WERI-Rb-1 (cell line): ENCODE measurements around the gene RGS3.

ENCODE experiments used
- DNase-seq: peaks from one replicate; pipeline ENCODE4 v3.0.0-alpha.2; 2020
- H3K27ac ChIP-seq: fragments of 250-450 bp; sonication (Bioruptor Pico); 2 replicates; pipeline ENCODE4 v1.5.1; 2020; ENCODE audit warnings: mild to moderate bottlenecking, moderate library complexity
- H3K27me3 ChIP-seq: fragments of 250-450 bp; sonication (Bioruptor Pico); 2 replicates; pipeline ENCODE4 v1.5.1; 2021; ENCODE audit warnings: mild to moderate bottlenecking, low read depth, moderate library complexity; ENCODE audit not compliant: insufficient read depth, severe bottlenecking
- H3K36me3 ChIP-seq: fragments of 250-450 bp; sonication (Bioruptor Pico); 2 replicates; pipeline ENCODE4 v1.5.1; 2020; ENCODE audit warnings: mild to moderate bottlenecking, moderate library complexity
- H3K4me3 ChIP-seq: 2 replicates; pipeline ENCODE4 v1.5.1; 2011; ENCODE audit warnings: low read depth, mild to moderate bottlenecking, control low read depth, low read length
- H3K9me3 ChIP-seq: fragments of 250-450 bp; sonication (Bioruptor Pico); 2 replicates; pipeline ENCODE4 v1.5.1; 2021; ENCODE audit warnings: mild to moderate bottlenecking, moderate library complexity; ENCODE audit not compliant: severe bottlenecking
- CTCF ChIP-seq: IDR thresholded peaks from 2 replicates; pipeline ENCODE4 v1.5.1; 2011; ENCODE audit warnings: low read depth, mild to moderate bottlenecking, control low read depth, inconsistent platforms, low read length

Gene RGS3

DNA sequence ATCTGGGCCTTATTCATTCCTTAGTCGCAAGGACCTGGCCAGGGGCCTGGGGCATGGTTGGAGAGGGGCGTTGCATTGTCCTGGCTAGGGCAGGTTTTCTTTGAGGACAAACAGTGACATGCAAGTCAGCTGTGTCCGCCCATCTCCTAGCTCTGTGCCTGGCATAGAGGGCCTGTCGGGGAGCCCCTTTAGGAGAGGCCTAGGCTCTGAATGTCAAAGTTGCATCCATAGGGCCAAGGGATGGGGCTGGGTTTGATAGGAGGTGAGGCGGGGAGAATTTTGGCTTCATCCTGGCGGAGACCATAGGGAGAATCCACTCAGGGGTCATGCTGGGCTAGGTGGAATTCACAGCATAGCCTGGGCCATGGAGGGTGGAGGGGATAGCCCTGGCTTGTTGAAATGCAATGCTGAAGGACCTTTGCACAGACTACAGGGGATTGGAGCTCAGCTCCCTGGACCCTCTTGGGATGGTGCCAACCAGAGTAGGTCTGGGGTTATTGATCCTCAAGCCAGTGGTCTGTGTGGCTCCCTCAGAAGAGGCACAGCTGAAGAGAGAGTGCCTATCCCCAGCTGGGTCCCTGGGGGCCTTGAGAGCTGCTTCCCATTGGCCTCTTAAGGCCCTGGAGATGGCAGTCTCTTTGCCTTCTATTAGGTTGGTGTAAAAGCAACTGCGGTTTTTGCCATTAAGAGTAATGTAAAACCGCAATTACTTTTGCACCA lies 104.0 kb downstream of the RGS3 start:
- Histone ChIP-seq H3K36me3 (no peaks in the 10 kb centered on the region), H3K27ac (no peak overlapping the region), H3K27me3 (no peaks in the 10 kb centered on the region), H3K9me3 (no peaks in the 10 kb centered on the region), H3K4me3 (no peak overlapping the region)
- no peak for DNase-seq
- no peak for TF ChIP-seq CTCF

GRCh38 chr9:113568081-113568435 lies 104.5 kb downstream of the RGS3 start:
- DNase-seq: no peak
- no peak overlapping the region for H3K27ac ChIP-seq
- TF ChIP-seq CTCF: no peak

DNA sequence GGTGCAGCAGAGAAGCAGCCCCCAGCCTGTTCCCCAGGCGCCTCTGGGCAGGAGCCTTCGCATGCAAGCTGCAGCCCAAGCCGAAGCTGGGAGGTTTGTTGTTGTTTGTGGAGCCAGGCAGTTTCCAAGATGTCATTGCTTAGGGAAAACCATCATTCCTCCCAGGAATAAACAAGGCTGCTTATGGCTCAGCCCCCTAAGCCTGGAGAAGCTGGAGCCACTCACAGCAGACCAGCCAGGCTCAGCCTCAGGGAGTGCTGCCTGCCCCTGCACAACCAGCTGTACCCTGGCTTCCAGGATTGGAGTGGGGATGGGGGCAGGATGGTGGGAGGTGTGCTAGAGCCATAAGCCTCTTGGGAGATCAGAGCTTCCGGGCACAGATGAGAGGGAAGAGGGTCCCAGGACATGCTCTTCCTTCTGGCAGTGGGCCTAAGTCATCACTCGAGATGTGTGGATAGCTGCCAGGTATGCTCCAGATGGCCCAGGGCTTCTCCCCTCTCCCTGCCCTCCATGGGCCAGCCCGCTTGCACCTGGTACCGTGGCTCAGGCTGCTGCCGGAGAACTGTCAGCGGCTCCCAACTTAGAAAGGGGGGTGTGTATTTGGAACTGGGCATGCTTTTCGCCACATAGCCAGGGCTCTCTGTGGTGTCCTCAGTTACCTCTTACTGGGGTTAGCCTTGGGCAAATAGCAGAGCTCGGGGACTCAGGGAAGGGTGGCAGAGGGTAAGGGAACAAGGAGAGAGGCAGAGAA lies 105.2 kb downstream of the RGS3 start:
- Histone ChIP-seq H3K9me3 (no peaks in the 10 kb centered on the region), H3K36me3 (no peaks in the 10 kb centered on the region), H3K27ac (no peak overlapping the region), H3K27me3 (no peaks in the 10 kb centered on the region), H3K4me3 (no peak overlapping the region)
- TF ChIP-seq CTCF: no peak
- peak; percentile 65 for DNase-seq

More at GRCh38 chr9:113568081-113568435, 104.5 kb downstream of the RGS3 start:
- no peak overlapping the region for H3K4me3 ChIP-seq
- H3K27me3 ChIP-seq: no peaks in the 10 kb centered on the region
- no peaks in the 10 kb centered on the region for H3K9me3 ChIP-seq
- H3K36me3 ChIP-seq: no peaks in the 10 kb centered on the region

- no peaks in the 10 kb centered on the region for H3K9me3 ChIP-seq
- H3K27ac ChIP-seq: no peak overlapping the region
- no peak for TF ChIP-seq CTCF
- H3K36me3 ChIP-seq: no peaks in the 10 kb centered on the region
- no peak for DNase-seq
- no peak overlapping the region for H3K4me3 ChIP-seq
- H3K27me3 ChIP-seq: no peaks in the 10 kb centered on the region
Observed at GRCh38 chr9:113569472-113570060, 106.0 kb downstream of the RGS3 start.

GRCh38 chr9:113570106-113570505 lies 106.6 kb downstream of the RGS3 start:
- Histone ChIP-seq H3K4me3 (no peak overlapping the region), H3K9me3 (no peaks in the 10 kb centered on the region), H3K36me3 (no peaks in the 10 kb centered on the region), H3K27ac (no peak overlapping the region), H3K27me3 (no peaks in the 10 kb centered on the region)
- DNase-seq: no peak
- TF ChIP-seq CTCF: no peak
